ENCODE results near the gene DYNC2H1. TPM values are rescaled to one million over a fixed set of nuclear protein-coding genes. Genes with fewer than 3 reads are reported as not detected.

DYNC2H1 gene
- total RNA-seq, 2 experiments from 2014 or later = 2.8 to 3.2 TPM

GRCh38 chr11:103378931-103379330 lies 269.7 kb downstream of the DYNC2H1 start:
- ChIA-PET CTCF (no interaction called here), POLR2A (no interaction called here)
- Mint-ChIP-seq H3K27me3 (no peaks in the 10 kb centered on the region), H3K4me3 (no peak overlapping the region), H3K27ac (no peak overlapping the region), H3K9me3 (peaks cover 14% of the 10 kb centered on the region), H3K36me3 (ENCODE audit: low read depth) (peaks cover 7% of the 10 kb centered on the region), H3K4me1 (ENCODE audit: low read depth) (no peaks in the 10 kb centered on the region)
- Histone ChIP-seq H3K4me3 (ENCODE audit: low read length) (no peak overlapping the region), H3K9me3 (ENCODE audit: control insufficient read depth in 1 of 2, insufficient read depth in 1 of 2, low read length in 2 of 2) (peaks cover 0 to 9% of the 10 kb centered on the region in 2 experiments), H3K36me3 (ENCODE audit: insufficient read depth, low read length) (no peaks in the 10 kb centered on the region), H3K27me3 (ENCODE audit: control insufficient read depth in 1 of 2, insufficient read depth in 2 of 2, low read length in 2 of 2) (no peaks in the 10 kb centered on the region), H3K4me1 (ENCODE audit: insufficient read depth, low read length) (no peaks in the 10 kb centered on the region), H3K27ac (ENCODE audit: low read depth in 1 of 2, low read length in 2 of 2) (no peak overlapping the region)
- intact Hi-C loops (cut with DNase I, micrococcal nuclease) = no loop called here
- ATAC-seq (ENCODE audit: poor library complexity) (no peak), DNase-seq (no peak)
- TF ChIP-seq CTCF (IDR thresholded peaks at IDR 0.05) = no peak

DNA sequence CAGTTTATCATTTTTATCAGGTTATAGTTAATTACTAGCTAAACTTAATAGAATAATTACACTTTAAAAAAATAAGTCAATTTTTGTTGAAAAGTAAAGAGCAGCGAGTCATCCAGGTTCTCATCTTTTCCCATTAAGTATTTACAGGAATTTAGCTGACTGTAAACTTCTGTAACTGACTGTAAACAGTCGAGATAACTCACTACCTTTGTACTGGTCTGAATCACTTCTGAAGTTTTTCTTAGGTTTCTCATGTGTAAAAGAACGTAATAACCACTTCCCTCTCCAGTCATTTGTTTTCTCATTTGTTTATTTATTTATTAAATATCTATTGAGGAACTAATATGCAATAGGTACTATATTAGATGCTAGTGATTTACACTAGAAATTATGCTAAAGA lies 270.8 kb downstream of the DYNC2H1 start:
- no peaks in the 10 kb centered on the region for H3K27me3 ChIP-seq (ENCODE audit: control insufficient read depth in 1 of 2, insufficient read depth in 2 of 2, low read length in 2 of 2)
- no peak for ATAC-seq (ENCODE audit: poor library complexity)
- ChIA-PET CTCF (no interaction called here), POLR2A (no interaction called here)
- peaks cover 0 to 5% of the 10 kb centered on the region in 2 experiments for H3K9me3 ChIP-seq (ENCODE audit: control insufficient read depth in 1 of 2, insufficient read depth in 1 of 2, low read length in 2 of 2)
- H3K4me1 Mint-ChIP-seq (ENCODE audit: low read depth) = no peaks in the 10 kb centered on the region
- H3K27me3 Mint-ChIP-seq = no peaks in the 10 kb centered on the region
- no peaks in the 10 kb centered on the region for H3K36me3 ChIP-seq (ENCODE audit: insufficient read depth, low read length)
- no peak overlapping the region for H3K4me3 ChIP-seq (ENCODE audit: low read length)
- no peaks in the 10 kb centered on the region for H3K36me3 Mint-ChIP-seq (ENCODE audit: low read depth)
- no peak for DNase-seq
- H3K27ac ChIP-seq (ENCODE audit: low read depth in 1 of 2, low read length in 2 of 2) = no peak overlapping the region
- H3K9me3 Mint-ChIP-seq = peaks cover 8% of the 10 kb centered on the region
- H3K27ac Mint-ChIP-seq = no peak overlapping the region
- no peak overlapping the region for H3K4me3 Mint-ChIP-seq
- no peaks in the 10 kb centered on the region for H3K4me1 ChIP-seq (ENCODE audit: insufficient read depth, low read length)
- no peak for TF ChIP-seq CTCF (IDR thresholded peaks at IDR 0.05)
- intact Hi-C loops (cut with DNase I, micrococcal nuclease) = no loop called here

- CTCF ChIA-PET = no interaction called here
These were observed 275.4 kb downstream of the DYNC2H1 start for GRCh38 chr11:103384652-103385051.

More at GRCh38 chr11:103384652-103385051, 275.4 kb downstream of the DYNC2H1 start:
- no peaks in the 10 kb centered on the region for H3K4me1 ChIP-seq (ENCODE audit: insufficient read depth, low read length)
- DNase-seq (no peak), ATAC-seq (ENCODE audit: poor library complexity) (no peak)
- Mint-ChIP-seq H3K36me3 (ENCODE audit: low read depth) (no peaks in the 10 kb centered on the region), H3K27ac (no peak overlapping the region), H3K9me3 (no peaks in the 10 kb centered on the region), H3K4me1 (ENCODE audit: low read depth) (no peaks in the 10 kb centered on the region), H3K4me3 (no peak overlapping the region), H3K27me3 (no peaks in the 10 kb centered on the region)
- H3K9me3 ChIP-seq (ENCODE audit: control insufficient read depth in 1 of 2, insufficient read depth in 1 of 2, low read length in 2 of 2) = no peaks in the 10 kb centered on the region
- H3K36me3 ChIP-seq (ENCODE audit: insufficient read depth, low read length) = no peaks in the 10 kb centered on the region
- no peak for TF ChIP-seq CTCF (IDR thresholded peaks at IDR 0.05)
- intact Hi-C loops (cut with DNase I, micrococcal nuclease) = no loop called here
- H3K4me3 ChIP-seq (ENCODE audit: low read length) = no peak overlapping the region
- H3K27ac ChIP-seq (ENCODE audit: low read depth in 1 of 2, low read length in 2 of 2) = no peak overlapping the region
- no peaks in the 10 kb centered on the region for H3K27me3 ChIP-seq (ENCODE audit: control insufficient read depth in 1 of 2, insufficient read depth in 2 of 2, low read length in 2 of 2)
- POLR2A ChIA-PET = no interaction called here

Data from CD4-positive, alpha-beta T cell (primary cell).